GM12878 (cell line): ENCODE data around the gene LMLN.

Experiments
- CHD1 ChIP-seq: IDR thresholded peaks from 2 replicates; pipeline ENCODE4 v1.6.1; 2012; ENCODE audit warnings: low read depth, low read length, improper control_type of control experiment
- EGR1 ChIP-seq, 2 experiments: IDR thresholded peaks; 1 replicate in 1 of 2; 2 replicates in 1 of 2; pipeline ENCODE4 v1.6.1; 2011 to 2012; ENCODE audit warnings: low read depth in 2 of 2, low read length in 2 of 2, borderline replicate concordance in 1 of 2, mild to moderate bottlenecking in 1 of 2, moderate library complexity in 1 of 2
- EZH2 ChIP-seq: IDR thresholded peaks from 2 replicates; pipeline ENCODE4 v1.6.1; 2012; ENCODE audit warnings: low read depth, mild to moderate bottlenecking, control low read depth, inconsistent platforms, low read length, borderline replicate concordance; ENCODE audit not compliant: control insufficient read depth
- HDAC2 ChIP-seq: fragments of 200-600 bp; sonication (generic); IDR thresholded peaks from 2 replicates; pipeline ENCODE4 v1.6.1; 2017
- JUND ChIP-seq: IDR thresholded peaks from 2 replicates; pipeline ENCODE4 v1.6.1; 2012; ENCODE audit warnings: low read depth, mild to moderate bottlenecking, low read length, improper control_type of control experiment, moderate library complexity
- MXI1 ChIP-seq: fragments of 150-350 bp; IDR thresholded peaks from 2 replicates; pipeline ENCODE4 v1.6.1; 2011; ENCODE audit warnings: low read depth, mild to moderate bottlenecking, inconsistent platforms, low read length, improper control_type of control experiment
- POLR2A ChIP-seq: IDR thresholded peaks from 2 replicates; pipeline ENCODE4 v1.6.1; 2011; ENCODE audit warnings: low read depth, mild to moderate bottlenecking, low read length
- SRF ChIP-seq, 2 experiments: IDR thresholded peaks; 2 replicates each; pipeline ENCODE4 v1.6.1; 2011; ENCODE audit warnings: low read depth in 2 of 2, low read length in 2 of 2, mild to moderate bottlenecking in 1 of 2, moderate library complexity in 1 of 2
- TCF12 ChIP-seq: IDR thresholded peaks from 2 replicates; pipeline ENCODE4 v1.6.1; 2011; ENCODE audit warnings: low read depth, mild to moderate bottlenecking, low read length
- TCF7 ChIP-seq: IDR thresholded peaks from 2 replicates; pipeline ENCODE4 v1.6.1; 2014; ENCODE audit warnings: antibody characterized with exemption, borderline replicate concordance
- TF ChIP-seq, protein P1 (sequence below): fragments of 450-650 bp; conservative IDR thresholded peaks from 2 replicates; pipeline ENCODE4 v1.6.1; 2017; ENCODE audit warnings: mild to moderate bottlenecking, moderate library complexity
- TF ChIP-seq, protein P2 (sequence below), 3 experiments: IDR thresholded peaks in 2 of 3; conservative IDR thresholded peaks in 1 of 3; 2 replicates each; pipeline ENCODE4 v1.5.1; 2011; ENCODE audit warnings: low read depth in 3 of 3, low read length in 3 of 3, mild to moderate bottlenecking in 3 of 3, control low read depth in 2 of 3, moderate library complexity in 2 of 3, inconsistent platforms in 1 of 3, mixed read lengths in 1 of 3; ENCODE audit not compliant: control insufficient read depth in 2 of 3, insufficient read depth in 1 of 3; ENCODE audit errors: extremely low read depth in 1 of 3

DNA sequence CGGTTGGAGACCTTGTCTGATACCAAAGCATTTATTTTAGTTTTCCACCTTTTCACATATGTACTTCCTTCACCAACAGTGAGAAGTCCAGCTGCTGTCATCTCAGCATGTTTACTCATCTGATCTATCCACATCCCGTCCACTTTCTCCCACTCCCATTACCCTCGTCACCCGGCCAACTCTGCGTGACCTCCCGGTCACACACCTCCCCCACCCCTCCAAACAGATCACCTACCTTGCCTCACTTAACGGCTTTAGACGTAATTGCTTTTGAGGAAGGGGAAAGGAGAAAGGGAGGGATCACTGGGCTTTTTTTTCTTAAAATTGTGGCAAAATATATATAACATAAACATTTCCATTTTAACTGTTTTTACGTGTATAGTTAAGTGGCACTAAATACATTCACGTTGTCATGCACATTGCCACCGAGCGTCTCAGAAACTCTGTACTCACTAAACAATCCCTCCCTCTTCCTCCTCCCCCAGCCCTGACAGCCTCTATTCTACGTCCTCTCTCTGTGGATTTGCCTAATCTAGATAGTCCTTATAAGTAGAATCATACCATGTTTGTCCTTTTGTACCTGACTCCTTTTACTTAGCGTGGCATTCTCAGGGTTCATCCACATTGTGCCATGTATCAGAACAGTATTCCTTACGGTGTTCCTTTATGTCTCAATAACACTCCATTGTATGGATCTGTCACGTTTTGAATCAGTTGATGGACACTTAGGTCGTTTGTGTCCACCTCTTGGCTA, 67.2 kb downstream of the LMLN start:
- TF ChIP-seq JUND (no peak), SRF (IDR thresholded peaks at IDR 0.05; ENCODE audit: low read depth in 2 of 2, low read length in 2 of 2) (no peak), EZH2 (no peak), POLR2A (no peak), MXI1 (no peak), EGR1 (IDR thresholded peaks at IDR 0.05; ENCODE audit: borderline replicate concordance in 1 of 2, low read depth in 2 of 2, low read length in 2 of 2) (no peak), TCF7 (no peak), TCF12 (no peak), CHD1 (no peak), HDAC2 (no peak)
- TF ChIP-seq, protein P1, sequence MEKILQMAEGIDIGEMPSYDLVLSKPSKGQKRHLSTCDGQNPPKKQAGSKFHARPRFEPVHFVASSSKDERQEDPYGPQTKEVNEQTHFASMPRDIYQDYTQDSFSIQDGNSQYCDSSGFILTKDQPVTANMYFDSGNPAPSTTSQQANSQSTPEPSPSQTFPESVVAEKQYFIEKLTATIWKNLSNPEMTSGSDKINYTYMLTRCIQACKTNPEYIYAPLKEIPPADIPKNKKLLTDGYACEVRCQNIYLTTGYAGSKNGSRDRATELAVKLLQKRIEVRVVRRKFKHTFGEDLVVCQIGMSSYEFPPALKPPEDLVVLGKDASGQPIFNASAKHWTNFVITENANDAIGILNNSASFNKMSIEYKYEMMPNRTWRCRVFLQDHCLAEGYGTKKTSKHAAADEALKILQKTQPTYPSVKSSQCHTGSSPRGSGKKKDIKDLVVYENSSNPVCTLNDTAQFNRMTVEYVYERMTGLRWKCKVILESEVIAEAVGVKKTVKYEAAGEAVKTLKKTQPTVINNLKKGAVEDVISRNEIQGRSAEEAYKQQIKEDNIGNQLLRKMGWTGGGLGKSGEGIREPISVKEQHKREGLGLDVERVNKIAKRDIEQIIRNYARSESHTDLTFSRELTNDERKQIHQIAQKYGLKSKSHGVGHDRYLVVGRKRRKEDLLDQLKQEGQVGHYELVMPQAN, result no peak
- TF ChIP-seq, protein P2, sequence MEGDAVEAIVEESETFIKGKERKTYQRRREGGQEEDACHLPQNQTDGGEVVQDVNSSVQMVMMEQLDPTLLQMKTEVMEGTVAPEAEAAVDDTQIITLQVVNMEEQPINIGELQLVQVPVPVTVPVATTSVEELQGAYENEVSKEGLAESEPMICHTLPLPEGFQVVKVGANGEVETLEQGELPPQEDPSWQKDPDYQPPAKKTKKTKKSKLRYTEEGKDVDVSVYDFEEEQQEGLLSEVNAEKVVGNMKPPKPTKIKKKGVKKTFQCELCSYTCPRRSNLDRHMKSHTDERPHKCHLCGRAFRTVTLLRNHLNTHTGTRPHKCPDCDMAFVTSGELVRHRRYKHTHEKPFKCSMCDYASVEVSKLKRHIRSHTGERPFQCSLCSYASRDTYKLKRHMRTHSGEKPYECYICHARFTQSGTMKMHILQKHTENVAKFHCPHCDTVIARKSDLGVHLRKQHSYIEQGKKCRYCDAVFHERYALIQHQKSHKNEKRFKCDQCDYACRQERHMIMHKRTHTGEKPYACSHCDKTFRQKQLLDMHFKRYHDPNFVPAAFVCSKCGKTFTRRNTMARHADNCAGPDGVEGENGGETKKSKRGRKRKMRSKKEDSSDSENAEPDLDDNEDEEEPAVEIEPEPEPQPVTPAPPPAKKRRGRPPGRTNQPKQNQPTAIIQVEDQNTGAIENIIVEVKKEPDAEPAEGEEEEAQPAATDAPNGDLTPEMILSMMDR (IDR thresholded peaks at IDR 0.05 in 2 of 3, conservative IDR thresholded peaks at IDR 0.05 in 1 of 3; ENCODE audit: control insufficient read depth in 2 of 3, extremely low read depth in 1 of 3, insufficient read depth in 1 of 3, low read depth in 3 of 3, low read length in 3 of 3), result no peak
